PC-9 (cell line): ENCODE measurements around the gene CHP1.

ENCODE experiments used
- CTCF ChIP-seq: fragments of 200-600 bp; sonication (generic); conservative IDR thresholded peaks from 2 replicates; pipeline ENCODE4 v1.6.1; 2017; ENCODE audit warnings: mixed run types, antibody characterized with exemption, mild to moderate bottlenecking, moderate library complexity
- EZH2 ChIP-seq: fragments of 200-600 bp; sonication (generic); IDR thresholded peaks from 2 replicates; pipeline ENCODE4 v1.8.0; 2017; ENCODE audit warnings: antibody characterized with exemption, low read depth

- no peak for TF ChIP-seq CTCF
- TF ChIP-seq EZH2 = no peak
Observed at GRCh38 chr15:41258750-41259471, 27.8 kb downstream of the CHP1 start.
